HG03064 (cell line): ENCODE results near the gene PRL.

ENCODE experiments used
- ATAC-seq: cut with Tn5 transposase; IDR thresholded peaks from one replicate; pipeline ENCODE4 v1.9.1; 2021; ENCODE audit warnings: low read depth; ENCODE audit not compliant: unreplicated experiment

PRL gene

DNA sequence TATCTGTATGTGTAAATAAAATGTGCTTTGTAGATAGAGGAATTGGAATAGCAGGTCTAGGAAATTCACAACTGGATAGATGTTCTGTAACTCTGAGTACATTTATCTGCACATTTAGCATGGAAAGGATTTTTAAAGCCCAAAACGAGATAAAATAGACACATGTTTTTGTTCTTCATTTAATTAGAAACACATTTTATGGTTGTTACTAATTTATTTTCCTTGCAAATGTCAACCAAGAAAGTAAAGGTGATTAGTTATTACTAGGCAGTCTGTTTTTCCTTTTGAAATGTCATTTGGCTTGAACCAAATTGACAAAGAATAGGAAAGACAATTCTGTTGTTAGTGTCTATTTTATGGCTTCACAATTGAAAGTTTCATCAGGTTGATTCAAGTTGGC lies 769 bp downstream of the PRL start:
- ATAC-seq: no peak

DNA sequence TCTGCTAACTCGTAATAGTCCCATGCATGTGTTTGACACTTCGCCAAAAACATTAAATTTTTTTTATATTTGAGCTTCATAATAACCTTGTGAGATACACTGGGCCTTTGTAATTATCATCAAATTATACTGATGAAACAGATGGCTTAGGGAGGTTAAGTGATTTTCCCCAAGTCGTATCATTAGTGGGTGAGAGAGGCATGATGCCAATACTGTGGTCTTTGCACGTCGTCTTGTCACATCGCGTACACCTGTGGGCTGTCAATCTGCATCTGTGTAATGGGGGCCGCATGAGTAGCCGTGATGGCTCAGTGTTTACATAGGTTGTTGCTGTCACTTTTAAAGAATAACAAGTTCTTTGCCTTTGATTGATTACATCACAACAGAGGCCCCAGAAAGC lies 1.7 kb downstream of the PRL start:
- ATAC-seq: no peak

DNA sequence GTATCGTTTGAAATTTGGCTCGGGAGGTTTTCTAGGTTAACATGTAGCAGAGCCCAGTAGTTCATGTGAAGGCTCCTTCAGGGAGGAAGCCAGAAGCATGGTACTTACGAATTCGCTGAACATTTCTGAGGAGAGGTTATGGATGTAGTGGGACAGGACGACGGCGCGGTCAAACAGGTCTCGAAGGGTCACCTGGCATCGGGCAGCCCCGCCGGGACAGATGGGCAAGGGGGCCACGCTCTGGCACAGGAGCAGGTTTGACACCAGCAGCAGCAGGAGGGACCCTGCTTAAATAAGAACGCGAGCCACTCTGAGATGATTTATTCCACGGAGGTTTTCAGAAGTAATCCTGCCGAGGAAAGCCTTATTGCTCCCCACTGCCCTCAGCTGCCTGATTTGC lies 2.5 kb downstream of the PRL start:
- ATAC-seq: no peak

DNA sequence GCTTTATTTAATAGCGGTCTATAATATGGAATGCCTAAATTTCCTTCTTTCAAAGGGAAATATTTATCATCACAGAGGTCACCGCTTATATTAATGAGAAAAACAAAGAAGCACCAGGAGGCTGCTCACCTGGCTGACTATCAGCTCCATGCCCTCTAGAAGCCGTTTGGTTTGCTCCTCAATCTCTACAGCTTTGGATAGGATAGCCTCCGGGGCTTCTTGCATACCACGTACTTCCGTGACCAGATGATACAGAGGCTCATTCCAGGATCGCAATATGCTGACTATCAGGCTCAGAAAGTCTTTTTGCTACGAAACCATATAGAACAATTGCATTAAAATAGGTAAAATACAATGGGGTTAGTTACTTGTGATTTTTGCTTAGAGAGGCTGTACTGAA lies 6.8 kb downstream of the PRL start:
- no peak for ATAC-seq

DNA sequence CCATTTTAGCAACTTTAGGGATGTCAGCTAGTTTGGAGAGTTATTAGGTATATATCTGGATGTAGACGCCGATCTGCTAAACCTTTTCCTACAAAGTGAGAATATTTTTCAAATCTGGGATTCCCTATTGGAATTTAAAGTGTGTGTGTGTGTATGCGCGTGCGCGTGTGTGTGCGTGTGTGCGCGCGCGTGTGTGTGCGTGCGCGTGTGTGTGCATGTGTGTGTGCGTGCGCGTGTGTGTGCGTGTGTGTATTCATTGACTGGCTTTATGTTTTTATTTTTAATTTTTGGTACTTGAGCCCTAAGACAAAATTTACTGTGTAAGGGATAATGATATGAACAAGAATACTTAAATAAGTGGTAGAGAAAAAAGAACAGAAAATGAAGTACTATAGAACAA lies 8.1 kb downstream of the PRL start:
- no peak for ATAC-seq

DNA sequence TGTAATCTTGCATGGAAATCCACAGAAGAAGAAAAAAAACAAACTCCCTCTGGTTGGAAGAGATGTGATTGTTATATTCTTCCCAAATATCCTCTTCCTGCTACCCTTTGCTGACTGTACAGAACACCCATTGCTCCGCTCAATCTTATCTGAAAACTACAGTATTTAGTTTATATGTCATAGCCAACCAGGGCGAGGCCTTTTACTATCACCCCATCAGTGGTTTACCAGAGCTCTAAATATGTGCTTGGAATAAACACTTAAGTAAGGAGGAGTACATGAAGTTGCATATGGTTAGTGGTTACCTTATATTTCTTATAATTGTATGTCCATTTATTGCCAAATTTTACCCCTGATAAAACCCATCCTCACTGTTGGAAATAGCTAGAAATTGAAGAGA lies 12.2 kb downstream of the PRL start:
- no peak for ATAC-seq

DNA sequence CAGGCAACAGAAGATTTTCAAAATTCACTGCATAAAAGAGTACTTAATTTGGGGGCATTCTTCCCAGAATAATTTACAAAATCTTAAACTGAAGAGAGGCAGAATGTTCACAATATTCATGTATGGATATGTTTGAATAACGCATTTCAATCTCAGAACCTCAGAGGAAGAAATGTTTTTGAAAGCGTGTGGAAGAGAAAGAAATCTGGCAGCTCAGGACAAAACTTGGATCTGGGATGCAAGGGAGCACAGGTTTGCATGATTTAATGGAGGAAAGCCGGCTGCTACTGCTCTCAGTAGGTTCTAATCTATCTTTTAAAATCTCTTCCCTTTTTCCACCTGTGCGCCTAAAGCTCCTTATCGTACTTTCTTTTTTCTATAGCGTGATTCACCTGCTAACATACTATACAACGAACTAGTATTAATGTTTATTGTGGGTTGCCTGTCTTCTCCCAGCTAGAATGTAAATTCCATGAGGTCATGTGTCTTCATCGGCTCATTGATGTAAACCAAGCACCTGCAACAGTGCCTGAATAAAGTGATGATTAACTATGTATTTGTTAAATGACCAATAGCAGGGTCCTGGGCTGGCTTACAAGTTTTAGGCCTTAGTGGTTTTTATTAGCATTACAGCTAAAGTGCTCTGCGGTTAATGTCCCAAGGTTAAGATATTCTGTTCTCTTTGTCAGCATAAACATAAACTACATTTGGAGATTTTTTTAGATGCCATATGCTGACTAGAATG lies 15.3 kb downstream of the PRL start:
- no peak for ATAC-seq

DNA sequence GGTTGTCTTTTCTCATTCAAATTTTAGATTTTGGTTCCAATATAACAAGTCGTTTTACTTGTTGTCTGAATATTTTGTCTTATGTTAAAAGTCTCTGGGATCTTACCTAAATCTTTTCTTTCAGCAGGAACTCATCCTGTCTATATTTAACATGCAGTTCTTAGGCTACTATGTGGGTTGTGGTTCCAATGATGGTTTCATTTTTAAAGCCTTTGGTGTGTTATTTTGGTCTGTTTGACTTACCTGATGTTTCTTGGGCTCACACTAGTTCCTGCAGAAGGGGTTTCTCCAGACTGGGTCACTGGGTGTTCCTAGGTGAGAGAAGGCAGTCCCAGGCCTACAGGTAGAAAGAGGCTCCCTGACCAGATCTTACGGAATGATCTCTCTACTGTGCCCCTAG lies 17.4 kb downstream of the PRL start:
- no peak for ATAC-seq

DNA sequence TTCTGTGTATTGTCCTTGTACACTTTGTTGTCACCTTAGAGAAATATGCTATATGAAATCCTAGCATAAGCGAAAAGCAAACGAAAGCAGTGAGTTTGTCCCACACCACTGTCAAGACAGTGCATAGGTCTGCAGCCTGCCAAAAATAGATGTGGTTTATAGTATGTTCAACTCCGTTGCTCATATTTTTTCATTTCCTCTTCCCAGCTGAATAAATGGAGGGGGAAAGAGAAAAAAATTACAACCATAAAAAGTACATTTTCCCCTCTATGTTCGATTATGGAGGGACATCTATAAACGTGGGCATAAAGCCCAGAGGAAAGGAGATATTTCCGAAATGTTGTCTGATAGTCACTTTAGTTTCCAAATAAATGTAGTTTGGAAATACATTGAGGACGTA lies 25.8 kb downstream of the PRL start:
- ATAC-seq: no peak

DNA sequence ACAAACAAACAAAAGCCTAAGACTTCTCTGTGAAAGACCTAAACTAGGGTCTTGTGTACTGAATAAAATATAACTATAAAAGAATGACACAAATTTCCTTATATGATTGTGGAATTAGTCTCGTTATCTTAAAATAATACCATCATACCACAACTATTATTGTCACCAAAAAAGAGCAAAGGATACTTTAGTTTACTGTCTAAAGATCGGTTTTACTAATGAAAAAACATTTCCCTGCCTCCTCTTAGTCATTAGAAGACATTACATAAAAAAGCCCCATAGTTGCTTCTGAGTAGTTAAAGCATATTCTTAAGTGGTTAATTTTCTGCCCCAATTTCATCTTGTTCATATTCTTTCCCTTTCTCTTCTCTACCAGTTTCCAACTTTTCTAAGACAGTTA lies 33.1 kb downstream of the PRL start:
- ATAC-seq: no peak

DNA sequence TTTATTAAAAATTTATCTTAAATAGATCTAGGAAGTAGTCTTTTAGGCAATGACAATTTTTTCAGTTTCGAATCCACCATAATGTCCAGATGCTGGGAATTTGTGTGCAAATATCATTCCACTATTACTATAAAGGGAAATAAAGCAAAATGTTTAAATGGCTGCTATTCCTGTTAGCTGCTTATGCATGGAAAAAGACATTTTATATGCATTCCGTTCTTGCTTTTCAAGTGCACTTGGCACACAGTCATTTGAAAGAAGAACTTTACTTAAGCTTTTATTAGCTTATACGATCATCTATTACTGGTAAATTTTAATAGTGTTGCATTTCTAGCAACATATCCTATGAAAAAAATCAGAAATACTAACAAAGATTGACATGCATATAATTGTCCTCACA lies 42.0 kb downstream of the PRL start:
- ATAC-seq: no peak

DNA sequence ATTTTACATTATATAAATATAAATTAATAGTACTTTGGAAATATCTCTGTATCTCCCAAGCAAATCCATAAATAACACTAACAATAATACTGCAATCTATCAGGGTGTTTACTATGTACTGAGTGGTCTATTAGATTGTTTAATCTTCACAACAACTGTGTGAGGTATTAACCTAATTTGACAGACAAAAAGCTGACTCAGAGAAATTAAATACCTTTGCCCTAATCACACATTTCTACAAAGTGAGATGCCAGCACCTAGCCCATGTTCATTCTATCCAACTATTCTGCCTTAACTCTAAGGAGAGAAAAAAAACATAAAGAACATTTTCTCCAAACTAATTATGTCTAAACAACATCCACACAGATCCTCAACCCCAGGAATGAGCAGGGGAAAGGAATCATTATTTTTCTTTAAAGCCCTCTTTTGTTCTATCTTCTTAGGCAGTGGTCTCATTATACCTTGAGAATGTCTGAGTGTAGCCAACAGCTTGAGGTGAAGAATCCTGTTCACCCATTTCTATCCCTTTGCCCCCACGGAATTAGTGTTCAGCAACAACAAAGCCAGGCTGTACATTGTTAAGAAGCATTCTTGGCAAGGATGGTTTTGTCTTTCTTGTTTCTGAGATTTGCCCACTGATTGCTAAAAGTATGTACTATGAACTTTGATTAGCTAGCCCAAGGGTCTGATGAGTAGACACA lies 42.7 kb downstream of the PRL start:
- ATAC-seq: no peak

DNA sequence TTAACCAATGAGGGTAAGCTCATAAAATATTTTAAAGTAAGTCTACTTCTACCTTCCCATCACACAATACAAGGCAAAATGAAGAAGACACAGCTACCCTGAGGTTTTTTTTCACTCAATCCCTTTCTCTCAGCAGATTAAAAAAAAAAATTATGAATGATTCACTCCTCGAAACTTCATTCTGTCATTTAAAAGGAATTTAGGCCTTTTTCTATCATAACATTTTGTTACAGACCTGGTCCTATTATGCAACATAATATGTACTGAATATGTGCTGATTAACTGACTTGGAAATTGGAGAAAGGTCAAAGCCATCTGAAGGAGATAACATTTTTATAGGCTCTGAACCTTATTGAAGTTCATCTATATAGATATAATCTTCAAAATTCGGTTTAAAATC lies 45.5 kb downstream of the PRL start:
- ATAC-seq: no peak

DNA sequence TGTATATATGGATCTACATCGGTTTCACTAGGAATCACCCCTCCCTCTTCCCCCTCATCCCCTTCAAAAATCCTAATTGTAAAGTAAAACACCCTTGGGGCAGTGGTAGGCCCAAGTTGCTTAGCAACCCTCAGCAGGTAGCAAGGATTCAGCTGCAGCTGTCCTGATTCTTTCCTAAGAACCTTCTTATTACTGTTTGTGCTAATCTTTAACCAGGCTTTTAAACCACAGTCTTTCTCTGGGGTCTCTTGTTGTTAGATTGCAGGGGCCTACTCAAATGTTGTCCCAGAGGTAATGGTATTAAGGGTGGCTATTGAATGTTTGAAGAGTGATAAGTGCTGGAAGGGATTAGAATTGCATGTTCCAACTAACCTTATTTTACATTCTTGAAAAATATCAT lies 46.4 kb downstream of the PRL start:
- no peak for ATAC-seq

DNA sequence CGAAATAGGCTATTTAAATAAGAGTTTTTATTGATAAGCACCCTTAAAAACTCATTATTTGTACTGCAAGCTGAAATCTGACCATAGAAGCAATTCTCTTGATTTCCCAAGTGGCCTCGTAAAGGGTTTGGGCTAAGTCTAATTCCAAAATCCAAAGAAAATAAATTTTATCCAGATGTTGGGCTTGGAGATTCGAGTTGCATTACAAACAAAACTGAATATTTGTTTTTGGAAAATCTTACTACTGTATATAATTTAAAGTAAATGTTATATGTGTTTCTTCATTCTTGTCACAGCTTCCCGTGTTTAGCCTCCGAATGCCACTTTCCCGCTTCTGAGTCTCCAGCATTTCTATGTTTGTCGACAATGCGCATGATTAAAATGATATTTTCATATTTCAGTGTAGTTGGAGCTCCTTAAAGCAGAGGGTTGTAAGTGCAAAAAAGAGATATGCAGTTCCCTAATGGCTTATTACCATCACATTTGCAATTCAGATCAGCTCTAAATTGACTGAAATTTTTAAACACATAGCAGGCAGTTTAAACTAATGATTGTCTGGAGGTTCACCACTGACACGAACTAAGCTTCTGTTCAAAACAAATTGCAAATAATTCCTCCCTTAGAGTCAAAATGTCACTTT lies 47.0 kb downstream of the PRL start:
- no peak for ATAC-seq

DNA sequence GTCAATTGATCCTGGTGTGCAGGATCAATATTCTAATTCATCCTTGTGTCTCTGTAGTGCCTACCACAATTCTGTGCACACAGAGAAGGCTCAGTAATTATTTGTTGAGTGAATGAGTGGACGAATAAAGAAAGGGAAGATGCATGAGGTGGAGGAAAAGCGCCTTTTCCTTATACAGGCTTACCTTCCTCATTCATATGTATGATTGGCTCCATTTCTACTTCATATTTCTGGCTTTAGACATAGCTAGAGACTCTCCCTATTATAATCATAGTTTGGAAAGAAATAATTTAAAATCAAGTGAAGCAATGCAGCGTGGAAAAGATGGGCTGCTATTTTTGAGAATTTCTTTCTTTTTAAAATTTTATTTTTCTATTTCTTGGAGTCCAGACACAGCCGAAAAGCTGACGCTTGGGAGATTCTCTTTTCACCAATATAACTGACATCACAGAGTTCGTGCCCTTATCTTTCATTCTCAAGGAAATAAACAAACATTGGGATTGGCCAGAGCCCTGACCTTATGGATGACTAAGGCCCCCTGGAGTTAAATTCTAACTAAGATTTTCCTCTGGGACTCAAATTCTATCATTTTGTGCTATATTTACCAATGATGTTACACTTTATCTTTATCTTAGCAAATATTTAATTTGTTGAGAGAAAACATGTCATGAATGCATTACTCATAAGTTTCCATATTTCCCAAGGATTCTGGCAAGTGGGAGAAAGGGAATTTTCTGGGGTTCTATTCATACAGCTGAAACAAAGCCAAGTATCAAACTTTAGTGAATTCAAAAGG lies 48.1 kb downstream of the PRL start:
- ATAC-seq: no peak

DNA sequence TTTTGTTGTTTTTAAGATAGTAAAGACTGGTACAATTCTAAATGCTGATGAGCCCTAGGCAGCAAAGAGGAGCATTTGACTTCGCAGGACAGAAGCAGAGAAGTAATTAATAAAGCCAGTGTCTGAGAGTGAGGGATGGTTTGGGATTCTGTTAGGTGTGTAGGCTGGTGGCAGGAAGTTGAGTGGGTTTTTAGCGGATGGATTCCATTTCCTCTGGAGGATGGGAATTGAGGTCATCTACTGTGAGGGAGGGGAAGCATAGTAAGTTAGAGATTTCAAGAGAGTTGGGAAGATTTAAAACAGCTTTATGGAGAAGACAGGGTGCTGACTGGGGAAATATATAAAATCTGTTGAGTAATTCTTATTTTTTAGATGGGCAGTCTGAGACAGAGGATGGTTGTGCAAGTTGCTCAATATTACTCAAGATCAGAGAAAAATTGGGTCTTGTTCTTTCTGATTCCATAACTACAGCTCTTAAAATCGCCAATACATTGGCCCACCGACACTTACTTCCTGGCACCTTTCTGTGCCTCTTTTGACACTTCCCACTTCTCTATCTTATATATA lies 48.8 kb downstream of the PRL start:
- ATAC-seq: no peak

DNA sequence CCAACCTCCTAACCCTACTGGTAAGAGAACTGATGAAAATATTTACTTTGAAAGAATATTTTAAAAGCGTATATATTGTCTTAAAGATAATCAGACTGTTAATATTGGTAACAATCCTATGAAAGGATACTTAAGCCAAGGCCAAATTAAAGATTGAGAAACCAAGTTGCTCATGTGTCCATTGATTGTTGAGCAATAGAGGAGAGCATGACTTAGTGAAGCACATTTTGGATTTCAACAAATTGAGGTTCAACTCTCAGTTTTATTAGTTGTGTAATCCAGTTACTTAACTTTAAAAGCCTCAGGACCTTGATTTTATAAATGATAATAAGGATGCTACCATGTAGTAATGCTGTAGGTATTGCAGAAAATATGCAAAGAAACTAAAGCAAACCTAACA lies 56.8 kb downstream of the PRL start:
- no peak for ATAC-seq

DNA sequence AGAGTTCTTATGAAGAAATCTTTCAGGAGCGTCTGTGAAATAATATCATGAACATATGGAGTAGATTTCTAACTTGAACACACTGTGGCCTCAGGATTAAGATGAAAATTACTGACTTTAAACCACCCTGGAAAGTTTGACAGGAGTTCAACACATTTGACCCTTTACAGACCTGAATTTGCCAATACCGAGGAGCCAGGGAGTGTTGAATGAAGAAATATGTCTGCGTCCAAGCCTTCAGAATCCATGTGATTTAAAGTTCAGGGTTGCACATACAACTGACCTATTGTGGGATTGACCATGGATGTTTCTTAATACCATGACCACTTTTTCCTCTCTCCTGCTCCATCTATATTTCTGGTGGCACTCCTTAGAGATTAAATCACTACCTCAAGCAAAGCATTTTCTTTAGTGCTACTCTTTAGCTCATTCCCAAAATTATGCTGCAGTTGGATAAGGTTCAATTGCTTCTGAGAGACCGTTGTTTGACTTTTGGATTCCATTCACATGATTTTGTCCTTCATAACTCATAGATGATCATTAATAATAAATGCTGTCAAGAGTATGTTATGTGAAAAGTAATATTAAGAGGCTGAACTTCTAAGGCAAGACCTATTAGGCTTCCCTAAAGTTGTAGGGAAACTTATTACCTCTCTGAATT lies 57.4 kb downstream of the PRL start:
- no peak for ATAC-seq

DNA sequence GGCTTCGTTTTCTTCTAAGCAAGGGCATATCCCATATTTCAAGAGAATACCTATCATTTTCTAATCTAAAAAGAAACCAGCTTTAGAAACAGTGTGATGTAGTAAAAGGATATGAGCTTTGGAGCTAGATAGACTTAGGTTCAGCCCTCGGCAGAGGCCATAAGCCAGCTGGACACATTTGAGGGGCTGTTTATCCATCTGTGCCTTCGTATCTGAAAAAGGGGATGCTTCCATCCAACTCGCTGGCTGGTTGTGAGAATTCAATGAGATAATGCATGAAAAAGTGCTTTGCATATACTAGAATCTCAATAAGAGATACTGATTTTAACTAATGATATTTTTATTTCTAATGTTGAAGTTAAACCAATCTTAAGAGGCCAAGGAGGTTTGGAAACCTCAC lies 58.0 kb downstream of the PRL start:
- ATAC-seq: no peak
